HG02852 (cell line): ENCODE measurements around the gene VEGFB.
A peak's percentile ranks its signal among the peaks of the same experiment; 100 is the strongest.

Experiments
- ATAC-seq: cut with Tn5 transposase; IDR thresholded peaks from one replicate; pipeline ENCODE4 v1.9.1; 2021; ENCODE audit warnings: mild to moderate bottlenecking, moderate library complexity; ENCODE audit not compliant: unreplicated experiment

The VEGFB gene

DNA sequence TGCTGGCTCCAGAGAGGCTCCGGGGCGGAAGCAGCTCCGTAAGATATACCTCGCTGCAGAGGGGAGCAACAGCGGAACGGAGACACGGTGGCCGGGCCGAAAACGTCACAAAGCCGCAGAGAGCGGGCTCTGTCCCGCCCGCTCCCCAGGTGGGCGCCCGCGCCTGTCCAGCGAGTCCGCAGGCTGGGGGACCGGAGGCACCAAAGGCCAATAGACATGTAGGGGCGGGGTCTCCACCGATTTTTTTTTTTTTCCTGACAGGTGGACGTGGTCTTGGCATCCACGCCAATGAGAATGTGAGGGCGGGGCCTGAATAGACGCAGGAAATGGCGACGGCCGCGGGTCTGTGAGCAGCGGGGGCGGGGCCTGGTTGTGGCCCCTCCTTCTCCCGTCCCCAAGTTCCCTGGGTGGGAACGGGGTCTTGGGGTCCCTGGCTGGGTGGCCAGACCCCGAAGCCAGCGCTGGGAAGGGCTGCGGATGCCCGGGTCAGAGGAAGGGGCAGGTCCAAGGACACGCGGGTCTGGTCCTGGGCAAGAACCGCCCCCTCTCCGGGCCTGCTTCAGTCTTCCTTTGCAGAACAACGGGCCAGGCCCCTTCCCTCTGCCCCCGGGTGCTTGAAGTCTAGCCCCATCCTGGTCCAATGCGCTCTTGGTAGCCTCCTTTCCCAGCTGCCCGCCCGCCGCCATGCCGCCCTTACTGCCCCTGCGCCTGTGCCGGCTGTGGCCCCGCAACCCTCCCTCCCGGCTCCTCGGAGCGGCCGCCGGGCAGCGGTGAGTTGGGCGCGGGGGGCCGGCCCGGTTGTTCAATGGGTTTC, 4.0 kb upstream of the VEGFB start, which contains the start of gene DNAJC4:
Gene DNAJC4 (plus strand): TSS at position 378 of the 814 bp plus-strand sequence. CDS start 307 bp downstream, at position 685.
- ATAC-seq, result peak; percentile 42

DNA sequence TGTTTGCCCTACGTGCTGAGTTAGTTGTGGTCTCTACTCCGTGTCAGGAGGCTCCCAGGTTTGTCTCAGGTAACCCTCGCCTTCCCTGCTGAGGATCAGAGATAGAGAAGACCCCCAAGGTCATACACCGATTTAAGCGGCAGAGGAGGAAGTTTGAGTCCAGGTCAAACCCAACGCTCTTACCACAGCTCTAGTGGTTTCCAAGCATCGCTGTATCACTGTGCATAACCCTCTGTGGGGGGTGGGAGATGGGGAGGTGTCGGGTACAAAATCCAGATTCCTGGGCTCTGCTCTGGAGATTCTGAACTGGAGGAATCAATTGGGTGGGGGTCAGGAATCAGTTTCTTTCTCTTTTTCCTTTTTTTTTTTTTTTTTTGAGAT, 3.4 kb upstream of the VEGFB start:
- no peak for ATAC-seq

DNA sequence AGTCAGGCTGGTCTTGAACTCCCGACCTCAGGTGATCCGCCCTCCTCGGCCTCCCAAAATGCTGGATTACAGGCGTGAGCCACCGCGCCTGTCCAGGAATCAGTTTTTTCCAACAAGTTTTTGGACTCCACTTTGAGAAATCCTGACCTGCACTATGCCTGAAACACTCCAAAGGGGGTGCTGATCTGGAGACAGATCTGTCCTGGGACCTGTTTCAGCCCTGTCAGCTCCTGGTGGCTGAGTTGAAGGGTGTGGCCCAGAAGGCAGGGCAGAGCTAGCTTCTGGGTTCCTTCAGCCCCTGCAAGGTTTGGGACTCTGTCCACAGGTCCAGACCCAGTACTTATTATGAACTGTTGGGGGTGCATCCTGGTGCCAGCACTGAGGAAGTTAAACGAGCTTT, 2.8 kb upstream of the VEGFB start:
- ATAC-seq, result no peak

DNA sequence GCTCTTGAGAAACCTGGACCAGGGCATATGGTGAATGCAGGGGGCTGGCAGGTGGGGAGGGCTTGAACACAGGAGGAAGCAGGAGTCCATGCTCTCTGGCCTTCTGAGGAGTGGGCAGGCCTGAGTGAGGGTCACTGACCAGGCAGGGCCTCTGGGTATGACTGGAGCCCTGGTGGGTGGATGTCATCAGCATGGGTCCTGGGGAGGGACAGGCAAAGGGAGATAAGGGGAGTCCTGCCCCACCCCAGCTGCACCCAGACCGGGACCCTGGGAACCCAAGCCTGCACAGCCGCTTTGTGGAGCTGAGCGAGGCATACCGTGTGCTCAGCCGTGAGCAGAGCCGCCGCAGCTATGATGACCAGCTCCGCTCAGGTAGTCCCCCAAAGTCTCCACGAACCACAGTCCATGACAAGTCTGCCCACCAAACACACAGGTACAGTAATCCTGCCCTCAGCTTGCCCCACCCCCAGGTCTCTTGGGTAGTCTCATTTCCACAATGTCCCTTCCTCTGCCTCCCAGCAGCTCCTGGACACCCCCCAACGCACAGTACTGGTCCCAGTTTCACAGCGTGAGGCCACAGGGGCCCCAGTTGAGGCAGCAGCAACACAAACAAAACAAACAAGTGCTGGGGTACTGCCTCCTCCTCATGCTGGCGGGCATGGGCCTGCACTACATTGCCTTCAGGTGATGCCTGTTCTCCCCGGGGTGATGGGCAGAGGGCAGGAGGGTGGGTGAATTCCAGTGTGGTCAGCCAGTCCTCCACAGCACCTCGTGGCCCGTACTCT, 2.0 kb upstream of the VEGFB start:
- ATAC-seq, result no peak

DNA sequence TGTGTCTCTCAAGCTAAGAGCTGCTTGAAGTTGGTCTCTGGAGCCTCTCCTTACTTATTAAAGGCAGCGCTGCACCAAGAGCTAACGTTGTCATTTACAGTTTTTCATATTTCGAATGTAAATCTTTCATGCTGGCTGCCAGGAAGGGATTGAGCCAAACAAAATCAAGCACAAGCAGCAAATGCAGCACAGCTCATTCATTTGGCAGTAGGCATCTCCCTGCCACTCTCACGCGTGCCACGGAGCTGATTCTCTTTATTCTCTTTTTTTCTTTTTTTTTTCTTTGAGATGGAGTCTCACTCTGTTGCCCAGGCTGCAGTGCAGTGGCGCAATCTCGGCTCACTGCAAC, 1.4 kb upstream of the VEGFB start:
- ATAC-seq, result no peak

DNA sequence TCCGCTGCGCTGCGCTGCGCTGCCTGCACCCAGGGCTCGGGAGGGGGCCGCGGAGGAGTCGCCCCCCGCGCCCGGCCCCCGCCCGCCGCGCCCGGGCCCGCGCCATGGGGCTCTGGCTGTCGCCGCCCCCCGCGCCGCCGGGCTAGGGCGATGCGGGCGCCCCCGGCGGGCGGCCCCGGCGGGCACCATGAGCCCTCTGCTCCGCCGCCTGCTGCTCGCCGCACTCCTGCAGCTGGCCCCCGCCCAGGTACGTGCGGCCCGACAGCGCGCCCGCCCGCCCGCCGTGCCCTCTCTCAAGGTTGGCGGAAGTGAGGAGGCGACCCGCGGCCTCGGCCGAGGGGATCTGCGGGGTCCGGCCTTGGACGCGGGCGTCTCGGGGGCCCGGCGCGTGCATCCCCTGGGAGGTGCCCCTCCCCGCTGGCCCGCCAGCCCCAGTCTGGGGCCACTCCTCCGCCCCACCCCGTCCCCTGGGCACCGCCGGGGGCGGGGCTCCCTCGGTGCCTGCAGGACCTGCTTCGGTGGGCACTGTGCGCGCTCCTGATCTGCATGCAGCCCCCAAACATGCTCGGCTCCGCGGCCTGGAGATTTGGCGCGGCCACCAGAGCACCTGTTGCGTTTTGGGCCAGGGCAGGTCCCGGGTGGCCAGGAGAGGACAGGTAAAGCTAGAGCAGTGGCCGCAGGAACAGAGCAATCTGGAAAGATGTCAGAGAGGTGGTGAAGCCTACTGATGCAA, 429 bp downstream of the VEGFB start:
- peak; percentile 24 for ATAC-seq

DNA sequence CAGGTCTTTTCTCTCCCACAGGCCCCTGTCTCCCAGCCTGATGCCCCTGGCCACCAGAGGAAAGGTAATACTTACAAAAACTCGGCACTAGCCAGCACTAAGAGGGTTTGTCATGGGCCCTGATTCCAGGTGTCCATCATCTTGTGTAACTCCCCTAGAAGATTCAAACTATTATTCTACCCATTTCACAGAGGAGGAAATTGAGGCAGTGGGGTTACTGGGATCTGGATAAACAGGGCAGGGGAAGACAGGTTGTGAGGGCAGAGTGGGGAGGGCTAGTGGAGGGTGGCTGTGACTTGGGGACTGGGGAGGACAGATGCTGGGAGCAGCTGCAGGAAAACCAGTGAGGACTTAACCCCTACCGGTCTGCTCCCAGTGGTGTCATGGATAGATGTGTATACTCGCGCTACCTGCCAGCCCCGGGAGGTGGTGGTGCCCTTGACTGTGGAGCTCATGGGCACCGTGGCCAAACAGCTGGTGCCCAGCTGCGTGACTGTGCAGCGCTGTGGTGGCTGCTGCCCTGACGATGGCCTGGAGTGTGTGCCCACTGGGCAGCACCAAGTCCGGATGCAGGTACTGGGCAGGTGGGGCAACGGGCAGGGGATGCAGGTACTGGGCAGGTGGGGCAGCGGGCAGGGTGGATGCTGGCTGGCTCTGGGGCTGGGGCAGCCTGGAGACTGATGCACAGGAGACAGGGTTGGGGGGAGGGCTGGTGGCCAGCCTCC, 1.2 kb downstream of the VEGFB start:
- no peak for ATAC-seq

DNA sequence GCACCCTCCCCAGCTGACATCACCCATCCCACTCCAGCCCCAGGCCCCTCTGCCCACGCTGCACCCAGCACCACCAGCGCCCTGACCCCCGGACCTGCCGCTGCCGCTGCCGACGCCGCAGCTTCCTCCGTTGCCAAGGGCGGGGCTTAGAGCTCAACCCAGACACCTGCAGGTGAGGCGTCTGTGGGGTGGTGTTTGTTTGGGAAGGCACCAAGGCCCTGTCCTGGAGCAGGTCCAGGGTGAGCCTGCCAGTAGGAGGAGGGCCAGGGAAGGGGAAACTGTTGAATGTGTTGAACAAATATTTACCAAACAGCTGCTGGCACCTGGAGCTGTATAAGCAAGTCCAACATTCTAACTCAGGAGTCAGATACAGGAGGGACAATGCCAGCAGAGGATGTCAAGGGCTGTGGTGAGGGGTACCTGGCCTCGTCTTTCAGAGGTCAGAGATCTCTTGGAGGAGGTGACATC, 3.1 kb downstream of the VEGFB start:
- ATAC-seq, result no peak

DNA sequence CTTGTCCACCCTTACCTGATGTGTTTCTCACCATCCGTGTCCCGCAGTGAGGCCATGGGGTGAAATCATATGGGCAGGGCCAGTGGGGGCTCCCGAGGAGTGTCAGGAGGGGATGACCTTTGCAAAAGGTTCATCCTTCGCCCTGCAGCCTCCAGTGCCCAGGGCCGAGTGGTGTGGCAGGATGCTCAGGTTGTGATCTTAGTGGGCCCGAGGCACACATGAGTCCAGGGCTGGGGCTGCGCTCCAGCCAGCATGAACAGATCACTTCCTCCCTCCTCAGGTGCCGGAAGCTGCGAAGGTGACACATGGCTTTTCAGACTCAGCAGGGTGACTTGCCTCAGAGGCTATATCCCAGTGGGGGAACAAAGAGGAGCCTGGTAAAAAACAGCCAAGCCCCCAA, 3.7 kb downstream of the VEGFB start:
- no peak for ATAC-seq

DNA sequence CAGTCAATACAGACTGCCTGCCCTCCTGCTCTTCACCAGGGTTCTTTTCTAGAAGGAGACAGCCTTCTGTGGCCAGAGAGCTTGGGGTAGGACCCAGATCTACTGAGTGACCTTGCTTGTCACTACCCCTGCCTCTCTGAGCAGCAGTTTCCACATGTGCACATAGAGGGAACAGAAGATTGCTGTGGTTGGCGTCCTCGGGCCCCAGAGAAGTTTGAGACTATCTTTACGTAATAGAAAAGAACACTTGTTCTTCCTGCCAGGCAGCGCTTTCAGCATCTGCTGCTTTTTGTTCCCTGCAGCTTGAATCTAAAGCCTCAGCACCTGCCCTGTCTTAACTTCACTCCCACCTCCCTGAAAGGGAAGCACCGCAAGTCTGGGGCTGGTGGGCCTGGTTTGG, 4.6 kb downstream of the VEGFB start:
- no peak for ATAC-seq

DNA sequence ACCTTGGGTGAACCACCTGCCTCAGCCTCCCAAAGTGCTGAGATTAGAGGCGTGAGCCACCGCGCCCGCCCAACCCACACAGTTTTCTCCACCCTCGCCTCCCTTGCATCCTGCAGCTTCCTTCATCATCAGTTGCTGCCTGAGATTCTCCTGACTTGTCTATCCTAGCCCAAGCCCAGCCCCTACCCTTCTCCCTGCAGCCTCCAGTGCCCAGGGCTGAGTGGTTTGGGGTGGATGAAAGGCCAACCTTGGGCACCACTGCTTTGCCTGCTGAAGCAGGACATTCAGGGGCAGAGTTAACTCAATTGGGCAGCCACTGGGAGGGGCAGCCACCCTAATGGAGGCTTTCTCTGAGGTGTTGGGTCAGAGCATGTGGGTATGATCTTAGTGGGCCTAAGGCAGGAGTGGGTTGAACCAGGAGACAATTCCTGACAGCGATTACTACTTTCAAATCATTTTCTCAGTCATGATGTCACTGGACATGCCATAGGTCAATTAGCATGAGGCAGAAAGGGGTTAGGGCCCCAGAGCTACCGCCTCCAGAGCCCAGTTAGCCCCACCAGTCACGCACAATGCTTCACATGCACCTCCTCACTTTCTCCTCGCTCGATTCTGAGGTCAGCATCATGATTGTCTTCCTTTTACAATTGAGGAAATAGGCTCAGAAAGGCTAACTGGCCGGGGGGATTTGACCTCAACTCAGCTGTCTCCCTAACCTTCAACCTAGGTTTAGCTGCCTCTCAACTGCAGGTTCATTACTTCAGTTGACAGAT, 5.5 kb downstream of the VEGFB start:
- no peak for ATAC-seq

DNA sequence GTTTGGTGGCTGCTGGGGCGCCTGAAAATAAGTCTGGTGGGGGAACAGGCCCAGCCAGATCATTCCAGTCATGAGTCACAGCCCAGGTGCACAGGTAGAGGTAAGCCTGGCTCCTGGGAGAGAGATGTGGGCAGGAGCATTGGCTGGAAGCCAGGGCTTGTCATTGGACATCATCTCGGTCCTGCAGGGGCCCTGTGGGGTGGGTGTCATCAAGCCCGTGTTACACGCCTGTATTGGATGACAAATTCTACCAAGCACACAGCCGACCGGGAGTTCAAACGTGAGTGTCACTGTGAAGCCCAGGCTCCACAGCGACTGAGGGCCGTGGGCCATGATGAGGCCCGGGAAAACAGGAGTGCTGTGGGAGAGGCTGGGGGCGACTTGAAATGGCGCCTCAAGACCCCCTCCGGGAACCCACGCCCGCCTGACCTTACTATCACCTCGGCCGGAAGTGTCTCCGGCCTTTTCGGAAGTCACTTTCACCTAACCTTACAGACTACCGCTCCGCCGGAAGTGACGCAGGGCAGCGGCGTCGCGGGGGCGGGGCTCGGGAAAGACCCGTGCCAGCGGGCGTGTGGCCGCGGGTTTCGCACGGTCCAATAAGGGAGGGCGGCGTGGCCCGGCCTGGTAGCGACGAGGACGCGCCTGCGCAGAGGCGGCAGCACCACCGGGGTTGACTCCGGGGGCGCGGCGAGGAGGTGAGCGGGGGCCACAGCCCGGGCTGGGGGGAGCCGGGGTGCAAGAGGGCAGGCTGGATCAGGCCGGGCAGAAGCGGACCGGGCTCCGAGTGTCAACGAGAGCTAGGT, 6.3 kb downstream of the VEGFB start, which contains the start of gene FKBP2:
Gene FKBP2 (plus strand): TSS at position 661 of the 806 bp plus-strand sequence. CDS start 1,293 bp downstream, outside the sequence.
- ATAC-seq, result peak; percentile 51

DNA sequence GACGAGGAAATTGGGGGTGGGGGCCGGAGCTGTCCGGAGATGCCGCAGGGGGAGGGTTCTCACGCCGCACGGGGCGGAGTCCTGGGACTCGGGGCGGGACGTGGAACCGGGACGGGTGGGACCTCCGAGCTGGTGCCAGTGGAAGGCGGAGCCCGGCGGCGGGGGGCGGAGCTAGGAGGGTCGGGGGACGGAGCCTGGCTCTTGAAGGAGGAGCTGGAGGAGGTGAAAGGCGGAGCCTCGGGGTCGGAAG, 6.8 kb downstream of the VEGFB start:
- ATAC-seq, result peak; percentile 62

DNA sequence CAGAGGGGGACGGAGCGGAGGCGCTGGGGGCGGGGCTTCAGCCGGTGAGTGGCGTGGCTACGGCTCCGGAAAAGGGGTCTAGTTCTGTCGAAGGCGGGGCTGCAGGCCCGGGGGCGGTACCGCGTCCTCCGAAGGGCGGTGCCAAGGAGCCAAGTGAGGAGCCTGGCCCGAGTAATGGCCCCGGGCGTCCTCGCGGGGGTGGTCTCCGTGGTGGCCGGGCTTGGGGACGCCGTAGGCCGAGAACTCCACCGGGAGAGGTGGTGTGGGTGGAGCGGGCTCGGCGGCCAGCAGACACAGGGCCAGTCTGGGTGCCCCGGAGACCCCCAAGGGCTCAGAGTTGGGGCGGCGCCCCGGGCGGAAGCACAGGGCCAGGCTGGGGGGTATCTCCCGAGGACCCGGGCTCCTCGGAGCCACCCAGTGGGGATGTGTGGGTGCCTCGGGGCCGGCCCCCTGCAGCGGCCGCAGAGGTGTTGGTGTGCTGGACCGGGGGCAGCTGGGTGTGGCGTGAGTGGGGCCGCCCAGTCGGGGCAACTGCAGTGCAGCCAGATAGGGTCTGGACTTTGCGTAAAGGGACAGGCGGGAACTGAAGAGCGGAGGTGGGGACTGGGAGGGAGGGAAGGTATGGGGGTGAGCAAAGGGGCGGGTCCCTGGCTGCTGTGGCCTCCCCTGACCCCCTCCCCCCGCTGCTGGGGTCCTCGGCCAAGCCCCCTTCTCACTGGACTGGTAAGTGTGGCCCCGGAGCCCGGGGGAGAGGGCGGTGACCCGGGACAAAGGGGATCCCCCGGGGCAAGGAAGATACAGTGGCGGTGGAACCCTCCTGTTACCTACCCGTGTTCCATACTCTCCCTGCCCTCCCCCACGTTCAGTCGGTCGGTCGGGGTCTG, 7.3 kb downstream of the VEGFB start:
- ATAC-seq, result peak; percentile 58

DNA sequence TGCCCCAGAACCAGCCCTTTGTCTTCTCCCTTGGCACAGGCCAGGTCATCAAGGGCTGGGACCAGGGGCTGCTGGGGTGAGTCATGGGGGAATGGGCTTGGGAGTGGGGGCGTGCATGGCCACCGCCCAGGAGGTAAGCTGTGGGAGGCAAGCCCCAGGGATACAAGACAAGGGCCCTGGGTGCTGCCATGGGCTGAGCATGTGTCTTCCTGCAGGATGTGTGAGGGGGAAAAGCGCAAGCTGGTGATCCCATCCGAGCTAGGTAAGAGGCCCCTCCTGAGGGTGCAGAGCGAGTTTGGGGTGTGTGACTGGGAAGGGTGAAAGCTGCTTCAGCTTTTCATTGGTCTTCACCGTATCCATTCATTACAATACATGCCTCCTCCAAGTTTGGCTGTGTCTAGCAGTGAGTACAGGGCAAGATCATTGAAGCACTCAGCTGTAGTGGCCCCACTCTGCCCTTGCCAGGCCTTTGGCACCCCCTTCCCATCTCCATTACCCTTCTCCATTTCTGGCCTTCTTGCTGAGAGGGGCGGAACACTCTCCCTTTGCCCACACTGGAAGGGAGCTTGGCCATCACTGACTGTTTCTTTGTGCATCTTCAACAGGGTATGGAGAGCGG, 9.0 kb downstream of the VEGFB start:
- no peak for ATAC-seq

DNA sequence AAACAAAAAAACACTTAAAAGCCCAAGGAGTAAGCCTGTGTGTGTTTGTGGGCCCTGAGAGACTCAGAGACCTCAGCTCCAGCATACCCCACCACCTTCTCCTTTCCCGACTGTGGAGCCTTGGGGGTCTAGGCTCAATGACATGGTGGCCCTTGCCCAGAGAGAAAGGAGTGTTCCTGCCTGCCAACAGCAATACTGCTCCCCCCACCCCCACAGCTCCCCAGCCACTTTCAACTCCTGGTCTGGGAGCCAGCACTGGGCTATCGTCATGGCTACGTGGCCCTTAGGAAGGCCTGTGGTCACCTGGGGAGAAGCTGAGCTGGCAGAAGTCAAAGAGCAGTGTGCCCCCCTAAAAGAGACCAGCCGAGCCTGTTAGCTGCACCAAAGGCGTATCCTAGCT, 9.7 kb downstream of the VEGFB start:
- no peak for ATAC-seq

DNA sequence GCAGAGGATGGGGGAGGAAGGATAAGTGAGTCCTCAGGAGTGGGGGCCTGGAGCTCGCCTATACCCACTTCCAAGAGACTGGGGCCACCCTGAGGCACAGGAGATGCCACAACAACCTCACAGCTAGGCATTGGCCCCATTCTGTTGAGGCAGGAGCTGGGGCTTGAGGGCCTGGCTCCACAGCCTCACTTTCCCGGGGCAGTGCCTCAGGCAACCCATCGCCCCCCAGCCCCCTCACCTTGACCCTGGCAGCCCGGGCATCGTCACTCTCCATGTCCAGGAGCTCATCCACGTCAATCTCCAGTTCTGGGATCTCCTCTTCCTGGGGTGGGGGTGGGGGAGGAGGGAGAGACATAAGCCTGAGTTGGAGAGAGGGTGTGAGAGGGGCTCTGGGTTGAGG, 10.6 kb downstream of the VEGFB start:
- ATAC-seq, result no peak

DNA sequence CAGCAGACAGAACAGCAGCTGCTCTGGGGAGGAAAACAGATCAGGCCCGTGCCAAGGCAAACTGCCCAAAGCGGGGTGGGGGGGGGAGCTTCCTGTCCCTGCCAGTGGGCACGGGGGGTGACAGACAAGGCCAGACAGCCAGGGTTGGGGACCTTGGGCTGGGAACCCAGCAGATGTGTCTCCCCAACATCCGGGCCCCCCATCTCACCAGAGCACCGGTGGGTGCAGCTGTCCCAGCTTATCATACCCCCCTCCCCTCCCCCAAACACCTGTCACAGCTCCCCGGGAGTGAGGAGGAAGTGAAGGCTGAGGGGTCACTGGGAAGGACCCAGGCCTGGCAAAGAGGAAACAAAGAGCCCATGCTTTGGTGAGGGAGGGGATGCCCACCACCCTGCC, 11.0 kb downstream of the VEGFB start:
- no peak for ATAC-seq
